OCI-LY3 (cell line): ENCODE measurements around the gene IP6K2.

Experiments used
- EZH2phosphoT487 ChIP-seq: fragments of 200-600 bp; shearing (Covaris generic); IDR thresholded peaks from 2 replicates; pipeline ENCODE4 v1.6.1; 2018; ENCODE audit warnings: antibody characterized with exemption, mixed run types, low read depth
- TF ChIP-seq, protein P1 (sequence below): fragments of 200-600, 300-600 bp; sonication (generic); IDR thresholded peaks from 2 replicates; pipeline ENCODE4 v1.5.1; 2014; ENCODE audit warnings: antibody characterized with exemption, low read length, low read depth

DNA sequence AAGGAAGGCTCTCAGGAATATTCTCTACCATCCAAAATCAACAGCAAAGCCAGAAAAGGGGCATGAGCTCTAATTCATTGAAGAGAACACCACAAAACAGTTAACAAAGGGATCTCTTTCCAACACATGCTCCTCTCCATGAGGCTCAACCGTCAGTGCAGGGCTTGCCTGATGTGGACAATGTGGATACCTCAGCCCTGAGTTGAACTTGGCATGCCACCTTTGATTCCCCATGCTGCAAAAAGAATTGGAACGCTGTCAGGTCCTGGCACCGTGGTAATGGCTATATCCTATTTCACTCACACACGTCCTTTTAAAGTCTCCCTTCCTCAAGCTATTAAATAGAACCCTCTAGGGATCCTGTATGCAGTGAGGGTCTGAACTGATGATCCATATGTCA is 30.7 kb upstream of the IP6K2 start:
- TF ChIP-seq, protein P1, sequence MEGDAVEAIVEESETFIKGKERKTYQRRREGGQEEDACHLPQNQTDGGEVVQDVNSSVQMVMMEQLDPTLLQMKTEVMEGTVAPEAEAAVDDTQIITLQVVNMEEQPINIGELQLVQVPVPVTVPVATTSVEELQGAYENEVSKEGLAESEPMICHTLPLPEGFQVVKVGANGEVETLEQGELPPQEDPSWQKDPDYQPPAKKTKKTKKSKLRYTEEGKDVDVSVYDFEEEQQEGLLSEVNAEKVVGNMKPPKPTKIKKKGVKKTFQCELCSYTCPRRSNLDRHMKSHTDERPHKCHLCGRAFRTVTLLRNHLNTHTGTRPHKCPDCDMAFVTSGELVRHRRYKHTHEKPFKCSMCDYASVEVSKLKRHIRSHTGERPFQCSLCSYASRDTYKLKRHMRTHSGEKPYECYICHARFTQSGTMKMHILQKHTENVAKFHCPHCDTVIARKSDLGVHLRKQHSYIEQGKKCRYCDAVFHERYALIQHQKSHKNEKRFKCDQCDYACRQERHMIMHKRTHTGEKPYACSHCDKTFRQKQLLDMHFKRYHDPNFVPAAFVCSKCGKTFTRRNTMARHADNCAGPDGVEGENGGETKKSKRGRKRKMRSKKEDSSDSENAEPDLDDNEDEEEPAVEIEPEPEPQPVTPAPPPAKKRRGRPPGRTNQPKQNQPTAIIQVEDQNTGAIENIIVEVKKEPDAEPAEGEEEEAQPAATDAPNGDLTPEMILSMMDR: no peak
- no peak for TF ChIP-seq EZH2phosphoT487
